NCI-H1048 (cell line): ENCODE data around the gene CACNA2D3.
A peak's percentile ranks its signal among the peaks of the same experiment; 100 is the strongest.

Experiments
- DNase-seq: peaks from one replicate; lab custom pipeline; 2025; lab: John Stamatoyannopoulos, UW

CACNA2D3 gene

DNA sequence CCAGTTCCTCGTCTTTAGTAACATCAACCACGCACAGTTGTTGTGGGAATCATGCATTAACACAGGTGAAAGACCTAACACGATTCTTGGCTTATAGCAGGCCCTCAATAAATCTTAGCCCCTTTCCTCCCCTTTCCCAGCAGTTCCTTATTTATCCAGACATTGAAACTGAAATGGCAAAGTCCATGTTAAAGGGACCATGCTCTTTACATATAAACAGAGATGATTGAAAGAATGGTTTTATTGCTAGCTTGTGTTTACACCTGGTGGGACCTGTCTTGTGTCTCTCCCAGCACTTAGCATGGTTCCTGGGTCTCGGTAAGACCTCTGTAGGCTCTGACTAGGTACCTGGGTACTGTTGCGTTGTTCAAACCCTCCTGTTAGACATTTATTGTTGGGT, 553.7 kb downstream of the CACNA2D3 start:
- DNase-seq: no peak

DNA sequence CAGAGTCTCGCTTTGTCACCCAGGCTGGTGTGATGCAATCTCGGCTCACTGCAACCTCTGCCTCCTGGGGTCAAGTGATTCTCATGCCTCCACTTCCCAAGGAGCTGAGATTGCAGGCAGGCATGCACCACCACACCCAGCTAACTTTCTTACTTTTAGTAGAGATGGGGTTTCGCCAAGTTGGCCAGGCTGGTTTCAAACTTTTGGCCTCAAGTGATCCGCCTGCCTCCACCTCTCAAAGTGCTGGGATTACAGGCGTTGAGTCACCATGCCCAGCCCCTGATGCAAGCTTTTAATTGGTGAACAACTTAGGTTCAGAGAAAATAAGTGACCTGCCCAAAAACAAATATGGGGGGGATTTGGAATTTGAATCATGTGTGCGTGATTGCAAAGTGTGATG, 559.4 kb downstream of the CACNA2D3 start:
- DNase-seq: no peak

DNA sequence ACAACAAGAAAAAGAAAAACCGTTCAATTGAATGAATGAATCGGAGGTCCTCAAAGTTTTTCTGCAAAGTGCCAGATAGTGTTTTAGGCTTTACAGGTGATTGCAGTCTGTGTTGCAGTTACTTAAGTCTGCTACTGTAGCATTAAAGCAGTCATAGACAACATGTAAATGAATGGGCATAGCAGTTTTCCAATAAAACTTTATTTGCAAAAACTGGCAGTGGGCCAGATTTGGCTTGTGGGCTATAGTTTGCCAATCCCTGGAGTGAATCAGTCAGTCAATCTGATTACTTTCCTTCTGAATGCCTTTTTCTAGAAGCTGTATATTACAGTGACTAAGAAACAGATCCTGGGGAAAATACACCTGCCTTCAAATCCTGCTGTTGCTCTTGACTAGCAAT, 562.9 kb downstream of the CACNA2D3 start:
- no peak for DNase-seq

DNA sequence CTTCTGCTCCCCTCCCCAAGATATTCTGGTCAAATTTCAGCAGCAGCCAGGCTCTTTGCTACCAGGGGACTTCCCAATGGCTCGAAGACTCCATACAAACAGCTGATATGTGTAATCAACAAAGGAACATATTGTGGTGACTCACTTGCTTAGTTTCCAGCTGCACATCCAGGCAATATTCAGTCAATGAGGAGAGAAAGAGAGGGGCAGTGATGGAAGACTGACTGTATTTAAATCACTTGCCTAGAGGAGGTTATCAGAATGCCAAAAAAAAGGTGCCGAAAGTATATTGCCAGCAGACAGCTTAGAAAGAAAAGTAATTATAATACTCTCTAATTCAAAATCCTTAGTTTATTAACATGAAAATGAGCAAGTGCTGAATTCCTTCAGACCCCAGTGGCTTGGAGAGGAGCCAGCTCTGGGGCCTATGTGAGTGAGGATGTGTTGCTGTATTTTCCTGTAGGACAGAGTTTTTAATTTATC, 569.0 kb downstream of the CACNA2D3 start:
- peak; percentile 32 for DNase-seq

DNA sequence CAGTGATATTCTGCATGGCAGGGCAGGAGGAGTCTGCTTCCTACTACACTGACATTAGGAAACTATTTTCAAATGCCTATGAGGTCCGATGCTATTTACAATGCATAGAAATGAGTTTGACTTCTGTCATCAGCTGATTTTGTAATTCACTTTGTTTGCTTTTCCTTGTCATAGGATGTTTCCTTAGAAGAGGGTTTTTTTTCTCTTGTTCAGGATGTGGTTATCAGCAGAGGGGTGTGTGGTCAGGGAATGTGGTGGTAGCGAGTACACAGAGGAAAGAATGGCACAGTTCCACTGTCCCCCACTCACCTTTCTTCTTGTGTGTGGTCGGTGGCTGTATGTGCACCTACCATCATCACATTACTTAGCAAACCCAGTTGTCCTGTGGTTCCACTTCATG, 574.0 kb downstream of the CACNA2D3 start:
- no peak for DNase-seq

DNA sequence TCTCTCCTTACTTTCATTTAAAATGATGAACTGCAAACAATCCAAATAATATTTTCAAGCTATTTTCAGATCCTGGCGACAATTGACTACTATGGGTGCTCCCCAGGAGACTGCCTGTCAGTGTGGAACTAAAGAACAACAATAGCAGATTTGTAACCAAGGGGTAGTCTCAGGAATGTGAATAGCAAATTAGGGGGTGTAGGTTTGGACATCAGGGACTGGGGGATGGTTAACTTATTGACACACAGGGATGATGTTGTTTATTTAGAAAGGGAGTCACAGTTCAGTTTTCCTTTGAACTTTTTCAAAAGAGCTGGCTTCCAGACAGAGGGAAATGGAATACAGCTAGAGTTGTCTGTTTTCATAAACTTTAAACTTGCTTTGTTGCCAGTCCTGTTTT, 575.7 kb downstream of the CACNA2D3 start:
- no peak for DNase-seq

DNA sequence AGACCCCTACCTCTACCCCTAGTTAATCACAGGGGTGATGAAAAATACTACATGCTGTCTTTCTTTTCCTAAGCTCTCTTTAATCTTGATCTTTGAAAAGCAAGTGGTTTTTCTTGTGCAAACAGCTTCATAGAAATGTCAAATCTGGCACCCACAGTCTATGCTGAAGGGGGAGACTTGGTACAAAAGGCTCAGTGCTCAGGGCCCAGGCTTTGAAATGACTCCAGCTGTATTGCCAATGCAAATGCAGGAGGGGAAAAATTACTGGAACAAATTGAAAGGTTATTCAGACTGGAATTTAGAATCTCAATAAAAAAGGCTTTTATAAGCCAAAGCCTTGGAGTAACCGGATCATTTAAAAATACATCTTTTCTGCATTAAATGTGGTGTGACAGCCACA, 581.6 kb downstream of the CACNA2D3 start:
- no peak for DNase-seq

DNA sequence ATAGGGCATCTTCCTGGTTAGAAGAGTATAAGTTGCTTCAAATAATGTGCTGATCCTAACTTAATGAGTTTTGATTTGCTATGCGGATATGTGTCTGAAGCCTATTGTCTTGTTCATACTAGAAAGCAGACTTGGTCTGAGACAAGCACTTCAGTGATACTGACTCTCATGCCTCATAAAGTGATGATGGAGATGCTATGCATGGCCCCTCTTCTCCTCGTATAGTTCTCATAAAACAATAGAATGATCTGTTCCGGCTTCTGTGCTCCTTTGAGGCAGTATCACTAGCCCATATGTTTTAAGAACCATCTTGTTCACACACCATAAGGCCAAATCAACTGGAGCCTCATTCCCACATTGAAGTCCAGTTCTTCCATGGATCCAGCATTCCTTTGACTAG, 583.4 kb downstream of the CACNA2D3 start:
- no peak for DNase-seq

DNA sequence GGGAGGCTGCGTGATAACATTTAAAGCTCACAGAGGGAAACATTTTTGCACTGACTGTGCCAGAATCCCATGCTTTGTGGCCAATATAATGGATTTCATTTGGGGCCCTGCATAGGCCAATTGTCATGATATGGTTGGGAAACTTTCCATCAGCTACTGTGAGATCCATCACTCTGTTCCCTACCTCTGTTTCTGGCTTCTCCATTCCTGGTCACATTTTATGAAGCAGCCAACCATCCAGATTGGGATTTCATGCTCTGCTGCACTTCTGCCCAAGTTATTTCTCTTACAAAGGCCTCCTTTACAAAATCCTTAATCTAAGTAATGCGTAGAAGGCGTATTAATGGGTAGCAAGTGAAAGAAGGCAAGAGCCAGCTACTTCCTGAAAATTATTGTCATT, 584.4 kb downstream of the CACNA2D3 start:
- DNase-seq: no peak

DNA sequence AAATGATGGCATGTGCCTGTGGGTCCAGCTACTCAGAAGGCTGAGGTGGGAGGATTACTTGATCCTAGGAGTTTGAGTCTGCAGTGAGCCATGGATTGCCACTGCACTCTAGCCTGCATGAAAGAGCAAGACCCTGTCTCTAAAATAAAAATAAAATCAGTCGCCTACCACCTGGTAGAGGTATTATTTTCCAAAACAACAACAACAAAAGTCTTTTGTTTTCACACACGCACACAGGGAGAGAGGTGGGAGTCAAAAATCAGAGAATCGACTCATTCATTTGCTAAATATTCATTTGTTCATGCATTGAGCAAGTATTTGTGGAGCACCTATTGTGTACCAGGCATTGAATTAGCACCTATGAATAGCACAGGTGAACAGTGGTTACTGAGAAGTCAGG, 587.4 kb downstream of the CACNA2D3 start:
- no peak for DNase-seq

DNA sequence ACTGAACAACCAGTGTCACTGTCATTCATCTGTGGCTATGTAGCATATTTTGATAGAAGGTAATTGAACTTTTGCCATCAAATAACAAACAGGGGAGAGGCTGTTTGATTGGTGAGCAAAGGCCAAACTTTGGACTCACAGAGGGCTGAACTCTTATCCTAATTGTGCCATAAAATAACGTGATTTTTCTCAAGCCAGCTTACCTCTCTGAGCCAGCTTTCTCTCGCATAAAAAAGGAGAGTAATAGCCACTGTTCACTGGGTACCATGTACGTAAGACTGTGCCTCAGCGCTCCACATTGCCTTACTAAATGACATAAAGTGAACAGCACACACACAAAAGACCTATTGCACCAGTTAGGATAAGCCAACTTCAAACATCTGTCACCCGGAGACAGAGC, 588.6 kb downstream of the CACNA2D3 start:
- DNase-seq: no peak

DNA sequence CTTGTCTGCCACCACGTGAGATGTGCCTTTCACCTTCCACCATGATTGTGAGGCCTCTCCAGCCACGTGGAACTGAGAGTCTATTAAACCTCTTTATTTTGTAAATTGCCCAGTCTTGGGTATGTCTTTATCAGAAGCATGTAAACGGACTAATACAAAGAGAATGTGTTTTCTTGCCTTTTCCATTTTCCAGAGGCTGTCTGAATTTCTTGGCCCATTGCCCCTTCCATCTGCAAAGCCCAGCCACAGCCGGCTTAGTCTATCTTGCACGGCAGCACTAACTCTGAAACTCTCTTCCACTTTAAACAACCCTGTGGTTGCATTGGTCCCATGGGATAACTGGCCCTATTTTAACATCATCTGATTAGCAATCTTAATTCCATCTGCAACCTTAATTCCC, 590.2 kb downstream of the CACNA2D3 start:
- DNase-seq: no peak

DNA sequence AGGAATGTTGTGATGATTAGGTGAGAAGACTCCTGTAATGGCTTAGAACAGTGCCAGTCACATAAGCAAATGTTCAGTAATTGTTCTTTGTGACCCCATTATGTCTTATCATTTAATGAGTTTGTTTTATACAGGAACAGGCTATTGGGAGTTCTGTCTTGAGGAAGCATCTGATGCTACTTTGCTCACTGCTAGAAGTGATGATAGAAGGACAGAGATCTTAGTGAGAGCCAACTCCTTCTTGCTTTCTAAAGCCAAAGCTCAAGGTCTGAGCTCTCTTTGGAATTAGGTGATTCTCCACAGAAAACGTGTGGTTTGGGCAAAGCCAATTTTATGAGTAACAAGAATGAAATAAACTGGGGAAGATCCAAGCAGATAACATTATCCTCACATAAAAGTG, 590.7 kb downstream of the CACNA2D3 start:
- no peak for DNase-seq

DNA sequence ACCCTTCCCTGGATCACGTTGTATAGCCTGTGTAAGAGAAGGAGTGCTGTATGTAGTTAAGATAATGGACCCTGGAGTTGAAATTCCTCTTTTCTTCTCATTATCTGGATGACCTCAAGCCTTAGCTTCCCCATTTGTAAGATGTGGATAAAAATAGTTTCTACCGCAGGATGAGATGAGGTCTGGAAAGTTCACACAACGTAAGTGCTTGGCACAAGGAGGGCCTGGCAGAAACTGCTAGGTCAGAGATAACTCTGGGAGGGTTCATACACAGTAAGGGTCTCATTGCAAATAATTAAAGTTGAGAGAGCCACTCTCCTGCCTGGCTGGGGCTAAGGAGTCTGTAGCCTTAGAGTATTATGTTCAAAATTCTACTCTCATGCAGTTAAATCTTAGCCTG, 591.1 kb downstream of the CACNA2D3 start:
- no peak for DNase-seq

DNA sequence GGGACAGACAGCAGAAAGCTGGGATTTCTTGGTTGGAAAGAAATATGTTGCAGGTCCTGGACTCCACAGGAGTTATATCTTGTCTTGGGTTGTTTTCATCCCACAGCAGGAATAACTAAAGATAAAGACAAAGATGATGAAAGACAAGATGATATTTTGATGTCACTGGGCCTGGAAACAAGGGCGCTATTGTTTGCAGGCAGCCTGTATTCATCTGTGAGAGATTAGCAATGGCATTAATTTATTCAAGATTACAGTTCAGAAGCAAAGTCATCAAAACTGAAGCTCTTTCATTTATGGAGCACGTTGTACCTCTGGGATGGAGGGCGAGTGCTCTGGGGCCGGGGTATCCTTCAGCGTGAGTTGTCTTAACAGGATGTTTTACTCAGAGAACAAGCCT, 591.7 kb downstream of the CACNA2D3 start:
- DNase-seq: no peak

DNA sequence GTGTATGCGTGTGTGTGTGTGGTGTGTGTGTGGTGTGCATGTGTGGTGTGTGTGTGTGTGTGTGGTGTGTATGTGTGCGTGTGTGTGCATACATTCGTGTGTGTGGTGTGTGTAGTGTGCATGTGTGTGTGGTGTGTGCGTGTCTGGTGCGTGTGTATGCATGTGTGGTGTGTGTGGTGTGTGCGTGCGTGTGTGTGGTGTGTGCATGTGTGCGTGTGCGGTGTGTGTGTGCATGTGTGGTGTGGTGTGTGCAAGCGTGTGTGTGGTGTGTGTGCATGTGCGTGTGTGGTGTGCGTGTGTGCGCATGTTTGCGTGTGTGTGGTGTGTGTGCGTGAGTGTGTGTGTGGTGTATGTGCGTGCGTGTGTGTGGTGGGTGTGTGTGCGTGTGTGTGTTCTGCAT, 595.2 kb downstream of the CACNA2D3 start:
- no peak for DNase-seq

DNA sequence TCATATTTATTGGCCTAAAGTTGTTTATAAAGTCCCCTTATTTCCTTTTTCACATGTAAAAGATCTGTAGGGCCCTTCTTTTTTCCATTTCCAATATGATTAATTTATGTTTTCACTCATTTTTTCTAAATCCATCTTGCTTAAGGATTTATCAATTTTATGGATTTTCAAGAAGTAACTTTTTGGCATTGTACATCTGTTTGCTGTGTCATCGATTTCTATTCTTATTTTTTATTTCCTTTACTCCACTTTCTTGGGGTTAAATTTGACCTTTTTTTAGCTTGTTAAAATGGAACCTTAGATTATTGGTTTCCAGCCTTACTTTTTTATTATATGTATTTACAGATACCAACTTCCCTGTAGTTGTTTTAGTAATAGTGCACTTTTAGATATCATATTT, 597.6 kb downstream of the CACNA2D3 start:
- DNase-seq: no peak

DNA sequence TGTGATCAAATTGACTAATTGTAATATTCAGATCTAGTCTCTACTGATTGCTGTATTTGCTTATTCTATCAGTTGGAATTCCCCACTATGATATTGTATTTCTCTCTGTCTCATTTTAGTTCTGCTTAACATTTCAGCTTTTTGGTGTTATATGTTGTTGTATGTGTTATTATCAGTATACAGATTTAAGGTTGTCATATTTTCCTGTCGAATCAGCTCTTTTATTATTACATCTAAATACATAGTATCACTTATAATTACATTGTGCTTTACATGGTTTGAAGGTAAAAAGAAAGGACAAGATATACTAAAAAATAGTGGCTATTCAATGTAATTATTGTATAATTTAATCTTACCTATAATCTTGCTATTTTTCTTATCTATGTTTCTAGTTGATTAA, 598.3 kb downstream of the CACNA2D3 start:
- no peak for DNase-seq

DNA sequence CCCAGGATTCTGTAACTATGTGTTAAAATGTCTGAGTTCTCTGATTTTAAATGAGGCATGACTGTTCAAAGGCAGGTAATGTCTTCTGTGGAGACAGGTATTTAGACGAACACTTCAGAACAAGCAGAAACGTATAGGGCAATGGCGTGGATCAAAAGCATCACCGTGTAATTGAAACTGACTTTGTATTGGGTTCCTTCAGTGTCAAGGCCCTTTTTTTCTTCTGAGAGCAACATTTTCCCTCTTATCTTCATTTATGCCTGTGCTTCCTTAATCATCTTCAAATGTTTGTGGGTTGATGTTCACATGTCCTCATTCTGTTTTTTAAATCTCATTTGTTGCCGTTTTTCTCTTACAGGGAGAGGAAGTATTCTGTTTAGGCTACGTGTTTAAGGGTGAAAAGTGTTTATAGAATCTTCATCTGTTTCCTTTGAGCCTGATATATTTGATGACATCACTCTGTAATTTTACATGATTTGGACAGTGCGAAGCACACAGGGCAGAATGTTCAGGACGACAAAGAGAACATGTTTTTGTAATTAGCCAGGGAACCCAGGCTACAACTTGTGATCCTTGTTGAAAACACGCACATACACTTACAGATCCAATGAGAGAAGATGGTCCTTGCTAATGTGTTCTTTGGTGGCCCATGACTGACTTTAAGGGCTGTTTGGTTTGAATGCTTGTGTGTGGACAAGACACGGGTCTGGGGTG, 609.5 kb downstream of the CACNA2D3 start:
- DNase-seq: no peak

DNA sequence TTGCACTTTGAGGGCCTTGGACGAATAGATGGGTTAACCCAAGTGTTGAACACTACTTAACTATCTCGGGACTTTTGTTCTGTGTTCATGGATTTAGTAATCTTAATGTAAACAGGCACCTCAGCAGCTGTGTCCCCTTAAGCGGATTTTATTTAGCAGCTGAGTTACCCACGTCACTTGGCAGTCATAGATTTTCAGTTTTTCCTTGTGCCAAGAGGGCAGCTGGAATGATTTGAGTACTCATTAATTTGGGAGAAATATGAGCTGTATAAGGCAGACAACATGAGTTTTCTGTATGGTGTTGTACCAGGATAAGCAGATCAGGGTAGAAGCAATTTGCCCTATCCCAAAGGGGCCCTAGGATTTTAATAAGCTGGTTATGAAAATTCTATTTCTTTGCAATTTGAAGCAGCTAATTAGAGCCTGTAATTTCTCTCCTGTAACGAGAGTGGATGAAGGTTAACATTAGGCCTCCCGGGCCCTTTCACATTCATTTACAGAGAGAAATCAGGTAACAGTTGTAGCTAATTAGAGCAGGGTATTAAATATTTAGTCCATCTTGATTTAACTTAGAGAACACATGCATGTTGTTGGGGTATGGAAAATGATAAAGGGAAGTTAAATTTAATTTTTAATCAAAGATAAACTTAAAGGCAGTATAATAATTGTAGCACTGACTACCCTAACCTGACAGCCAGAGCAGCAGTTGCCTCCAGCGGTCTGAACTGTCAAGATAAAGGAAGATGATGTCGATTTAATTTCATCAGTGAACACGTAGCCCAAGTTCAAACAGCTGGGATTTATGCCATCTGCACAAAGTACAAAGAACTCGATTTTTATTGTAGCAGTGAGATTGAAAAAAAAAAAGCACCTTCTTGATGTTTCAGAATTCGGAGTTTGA, 611.0 kb downstream of the CACNA2D3 start:
- DNase-seq: no peak

DNA sequence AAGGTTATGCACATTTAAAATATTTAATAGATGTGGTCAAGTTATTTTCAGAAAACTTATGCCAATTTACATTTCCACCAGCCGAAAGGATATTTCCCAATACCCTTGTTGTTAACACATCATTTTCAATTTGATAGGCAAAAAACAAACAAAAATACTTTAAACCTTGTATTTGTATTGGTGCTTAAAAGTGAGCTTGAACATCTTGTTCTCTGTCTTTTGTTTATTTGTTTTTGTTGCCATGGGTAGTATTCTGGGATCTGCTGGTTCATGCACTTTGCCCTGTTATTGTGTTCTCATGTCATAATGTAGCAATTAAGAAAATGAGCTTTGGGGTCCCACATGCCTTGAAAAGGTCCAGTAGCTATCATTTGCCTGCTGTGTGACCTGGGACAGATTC, 614.1 kb downstream of the CACNA2D3 start:
- no peak for DNase-seq

DNA sequence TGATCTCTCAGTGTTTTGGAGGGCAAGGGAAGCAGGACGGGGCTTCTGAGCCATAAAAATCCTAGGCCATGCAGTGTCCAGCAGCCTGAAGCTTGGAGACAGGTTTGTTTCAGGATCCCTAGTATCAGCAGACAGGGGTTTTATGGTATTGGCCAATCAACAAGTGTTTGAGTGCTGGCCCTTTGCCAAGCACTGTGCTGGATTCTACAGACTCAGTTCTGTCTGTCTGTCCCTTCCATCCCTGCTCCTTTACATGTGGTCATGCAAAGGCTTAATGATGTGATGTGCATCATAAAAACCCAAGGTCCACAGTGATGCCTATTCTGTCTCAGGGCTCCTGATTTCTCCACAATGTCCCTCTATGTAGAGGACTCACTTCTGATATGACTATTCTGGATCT, 621.4 kb downstream of the CACNA2D3 start:
- DNase-seq: no peak

DNA sequence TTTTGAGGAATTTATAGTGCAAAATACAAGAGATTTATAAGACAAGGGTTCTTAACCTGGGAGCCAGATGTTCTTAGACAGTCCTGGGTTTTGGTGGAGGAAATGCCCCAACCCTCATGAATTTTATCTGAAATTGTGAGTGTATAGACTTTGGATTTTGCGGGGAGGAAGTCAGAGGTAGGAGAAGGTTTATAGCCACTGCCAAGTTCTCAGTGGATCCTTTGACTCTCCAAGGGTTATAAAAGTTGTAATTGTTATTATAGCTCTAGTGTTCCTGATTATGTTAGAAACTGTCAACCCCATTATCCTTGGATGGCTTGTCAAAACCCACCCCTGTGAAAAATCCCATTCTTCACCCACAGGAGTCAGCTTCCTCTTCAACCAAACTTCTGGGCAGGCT, 621.9 kb downstream of the CACNA2D3 start:
- no peak for DNase-seq
